ENCODE data around the gene SPATA31A3.
"Not testable (repeated sequence)": the region's sequence is repeated elsewhere in the genome, so short reads cannot be mapped to it uniquely, and the experiment has no call there.

The SPATA31A3 gene

DNA sequence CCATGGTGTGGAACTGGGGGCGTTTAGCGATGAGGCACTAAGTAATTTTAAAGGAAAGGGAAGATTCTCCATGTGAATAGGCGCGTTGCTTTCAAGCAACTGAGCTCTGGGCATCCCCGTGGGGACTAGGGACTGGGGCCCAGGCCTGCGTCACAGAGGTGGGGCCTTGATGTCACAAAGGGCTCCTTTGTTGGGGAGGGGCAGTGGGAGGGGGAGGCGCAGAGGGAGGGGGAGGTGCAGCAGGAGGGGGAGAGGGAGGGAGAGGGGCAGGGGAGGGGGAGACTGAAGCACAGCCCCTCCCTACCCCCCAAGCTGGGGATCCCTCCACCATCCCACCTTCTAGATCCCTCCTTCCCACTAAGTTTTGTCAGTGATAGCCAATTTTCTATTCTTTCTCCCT is at the start of gene SPATA31A3:
Gene SPATA31A3 (minus strand): TSS at position 101 of the 400 bp plus-strand sequence. CDS start 29 bp downstream, at position 72.
- not testable (repeated sequence) for DNase-seq (ENCODE audit: low spot score)

DNA sequence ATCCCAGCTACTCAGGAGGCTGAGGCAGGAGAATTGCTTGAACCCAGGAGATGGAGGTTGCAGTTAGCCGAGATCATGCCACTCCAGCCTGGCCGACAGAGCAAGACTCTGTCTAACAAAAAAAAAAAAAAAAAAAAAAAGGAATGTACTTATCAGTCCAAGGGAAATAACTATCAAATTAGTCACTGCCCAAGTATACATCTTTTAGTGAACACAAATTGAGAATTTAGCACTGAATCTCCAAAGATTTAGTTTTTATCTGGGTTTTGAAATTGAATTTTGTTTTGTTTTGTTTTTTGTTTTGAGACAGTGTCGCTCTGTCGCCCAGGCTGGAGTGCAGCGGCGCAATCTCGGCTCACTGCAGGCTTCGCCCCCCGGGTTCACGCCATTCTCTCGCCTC is 39.8 kb downstream of the SPATA31A3 start:
- DNase-seq (ENCODE audit: low spot score): not testable (repeated sequence)

- not testable (repeated sequence) for DNase-seq (ENCODE audit: low spot score)
Observed at GRCh38 chr9:66942400-66943155, 49.8 kb downstream of the SPATA31A3 start.

GRCh38 chr9:66939878-66940830 is 52.2 kb downstream of the SPATA31A3 start:
- DNase-seq (ENCODE audit: low spot score): not testable (repeated sequence)

GRCh38 chr9:66938322-66938721 is 54.0 kb downstream of the SPATA31A3 start:
- DNase-seq (ENCODE audit: low spot score): not testable (repeated sequence)

GRCh38 chr9:66937662-66938061 is 54.7 kb downstream of the SPATA31A3 start:
- not testable (repeated sequence) for DNase-seq (ENCODE audit: low spot score)
